Measurements from ENCODE around the gene LMOD2. TPM values are rescaled to one million over a fixed set of nuclear protein-coding genes. Genes with fewer than 3 reads are reported as not detected.

Gene LMOD2
- total RNA-seq, 4 donors from 2014 or later, result not detected

DNA sequence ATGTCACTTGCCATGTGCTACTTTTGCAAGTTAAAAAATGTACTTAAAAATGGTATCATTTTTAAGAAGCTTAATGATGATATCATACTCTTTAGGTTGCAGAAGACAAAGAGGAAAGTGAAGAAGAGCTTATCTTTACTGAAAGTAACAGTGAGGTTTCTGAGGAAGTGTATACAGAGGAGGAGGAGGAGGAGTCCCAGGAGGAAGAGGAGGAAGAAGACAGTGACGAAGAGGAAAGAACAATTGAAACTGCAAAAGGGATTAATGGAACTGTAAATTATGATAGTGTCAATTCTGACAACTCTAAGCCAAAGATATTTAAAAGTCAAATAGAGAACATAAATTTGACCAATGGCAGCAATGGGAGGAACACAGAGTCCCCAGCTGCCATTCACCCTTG is 6.1 kb downstream of the LMOD2 start:
- 69 to 70% methylated on average over 1 of the region's 1 CpG for WGBS, 2 donors
- no peak for TF ChIP-seq POLR2A (IDR thresholded peaks at IDR 0.05)
- TF ChIP-seq, protein P1, sequence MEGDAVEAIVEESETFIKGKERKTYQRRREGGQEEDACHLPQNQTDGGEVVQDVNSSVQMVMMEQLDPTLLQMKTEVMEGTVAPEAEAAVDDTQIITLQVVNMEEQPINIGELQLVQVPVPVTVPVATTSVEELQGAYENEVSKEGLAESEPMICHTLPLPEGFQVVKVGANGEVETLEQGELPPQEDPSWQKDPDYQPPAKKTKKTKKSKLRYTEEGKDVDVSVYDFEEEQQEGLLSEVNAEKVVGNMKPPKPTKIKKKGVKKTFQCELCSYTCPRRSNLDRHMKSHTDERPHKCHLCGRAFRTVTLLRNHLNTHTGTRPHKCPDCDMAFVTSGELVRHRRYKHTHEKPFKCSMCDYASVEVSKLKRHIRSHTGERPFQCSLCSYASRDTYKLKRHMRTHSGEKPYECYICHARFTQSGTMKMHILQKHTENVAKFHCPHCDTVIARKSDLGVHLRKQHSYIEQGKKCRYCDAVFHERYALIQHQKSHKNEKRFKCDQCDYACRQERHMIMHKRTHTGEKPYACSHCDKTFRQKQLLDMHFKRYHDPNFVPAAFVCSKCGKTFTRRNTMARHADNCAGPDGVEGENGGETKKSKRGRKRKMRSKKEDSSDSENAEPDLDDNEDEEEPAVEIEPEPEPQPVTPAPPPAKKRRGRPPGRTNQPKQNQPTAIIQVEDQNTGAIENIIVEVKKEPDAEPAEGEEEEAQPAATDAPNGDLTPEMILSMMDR (IDR thresholded peaks at IDR 0.05), result no peak
- no peak overlapping the region for H3K27ac ChIP-seq
- intact Hi-C loops (cut with DNase I), result no loop called here
- peaks cover 0 to 68% (median 0%) of the 10 kb centered on the region in 4 donors for H3K27me3 ChIP-seq
- H3K36me3 ChIP-seq, result no peaks in the 10 kb centered on the region
- H3K9me3 ChIP-seq, result no peaks in the 10 kb centered on the region
- no peak overlapping the region for H3K4me3 ChIP-seq
- no peak for DNase-seq
- peaks cover 0 to 3% (median 0%) of the 10 kb centered on the region in 3 donors for H3K4me1 ChIP-seq

DNA sequence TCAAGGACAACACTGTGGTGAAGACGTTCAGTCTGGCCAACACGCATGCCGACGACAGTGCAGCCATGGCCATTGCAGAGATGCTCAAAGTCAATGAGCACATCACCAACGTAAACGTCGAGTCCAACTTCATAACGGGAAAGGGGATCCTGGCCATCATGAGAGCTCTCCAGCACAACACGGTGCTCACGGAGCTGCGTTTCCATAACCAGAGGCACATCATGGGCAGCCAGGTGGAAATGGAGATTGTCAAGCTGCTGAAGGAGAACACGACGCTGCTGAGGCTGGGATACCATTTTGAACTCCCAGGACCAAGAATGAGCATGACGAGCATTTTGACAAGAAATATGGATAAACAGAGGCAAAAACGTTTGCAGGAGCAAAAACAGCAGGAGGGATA is 6.6 kb downstream of the LMOD2 start:
- intact Hi-C loops (cut with DNase I), result no loop called here
- Histone ChIP-seq H3K4me1 (peaks cover 0 to 3% (median 0%) of the 10 kb centered on the region in 3 donors), H3K4me3 (no peak overlapping the region), H3K9me3 (no peaks in the 10 kb centered on the region), H3K27me3 (peaks cover 0 to 72% (median 0%) of the 10 kb centered on the region in 4 donors), H3K27ac (no peak overlapping the region), H3K36me3 (no peaks in the 10 kb centered on the region)
- TF ChIP-seq, protein P1 (IDR thresholded peaks at IDR 0.05), result no peak
- TF ChIP-seq POLR2A (IDR thresholded peaks at IDR 0.05), result no peak
- WGBS, 2 donors, result 90 to 93% methylated on average over 14 of the region's 15 CpGs
- DNase-seq, result no peak

DNA sequence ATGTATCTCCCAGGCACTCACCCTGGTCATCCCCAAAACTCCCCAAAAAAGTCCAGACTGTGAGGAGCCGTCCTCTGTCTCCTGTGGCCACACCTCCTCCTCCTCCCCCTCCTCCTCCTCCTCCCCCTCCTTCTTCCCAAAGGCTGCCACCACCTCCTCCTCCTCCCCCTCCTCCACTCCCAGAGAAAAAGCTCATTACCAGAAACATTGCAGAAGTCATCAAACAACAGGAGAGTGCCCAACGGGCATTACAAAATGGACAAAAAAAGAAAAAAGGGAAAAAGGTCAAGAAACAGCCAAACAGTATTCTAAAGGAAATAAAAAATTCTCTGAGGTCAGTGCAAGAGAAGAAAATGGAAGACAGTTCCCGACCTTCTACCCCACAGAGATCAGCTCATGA is 7.1 kb downstream of the LMOD2 start:
- TF ChIP-seq, protein P1 (IDR thresholded peaks at IDR 0.05), result no peak
- TF ChIP-seq POLR2A (IDR thresholded peaks at IDR 0.05), result no peak
- H3K4me1 ChIP-seq, result peaks cover 0 to 3% (median 0%) of the 10 kb centered on the region in 3 donors
- H3K9me3 ChIP-seq, result no peaks in the 10 kb centered on the region
- H3K4me3 ChIP-seq, result no peak overlapping the region
- 40 to 45% methylated on average over 2 to 3 of the region's 3 CpGs for WGBS, 2 donors
- no peak overlapping the region for H3K27ac ChIP-seq
- intact Hi-C loops (cut with DNase I), result no loop called here
- no peak for DNase-seq
- no peaks in the 10 kb centered on the region for H3K36me3 ChIP-seq
- peaks cover 0 to 72% (median 0%) of the 10 kb centered on the region in 4 donors for H3K27me3 ChIP-seq

DNA sequence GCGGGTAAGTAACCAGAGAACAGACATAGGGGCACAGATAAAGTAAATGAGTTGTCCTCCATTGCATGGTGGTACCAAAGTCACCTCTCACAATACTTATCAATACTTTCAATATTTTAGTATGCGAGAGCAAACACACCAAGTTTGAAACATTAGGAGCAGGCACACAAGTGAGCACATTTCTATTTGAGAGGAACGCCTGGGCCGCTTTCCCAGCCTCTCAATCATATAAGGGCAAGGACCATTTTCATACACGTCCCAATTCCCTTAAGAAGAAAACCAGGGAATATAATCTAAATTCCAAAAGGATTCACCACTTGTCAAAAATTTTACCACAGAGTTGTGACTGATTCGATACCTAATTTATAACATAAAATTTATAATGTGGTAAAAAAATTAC is 7.5 kb downstream of the LMOD2 start:
- Histone ChIP-seq H3K27ac (no peak overlapping the region), H3K27me3 (peaks cover 0 to 68% (median 0%) of the 10 kb centered on the region in 4 donors)

DNA sequence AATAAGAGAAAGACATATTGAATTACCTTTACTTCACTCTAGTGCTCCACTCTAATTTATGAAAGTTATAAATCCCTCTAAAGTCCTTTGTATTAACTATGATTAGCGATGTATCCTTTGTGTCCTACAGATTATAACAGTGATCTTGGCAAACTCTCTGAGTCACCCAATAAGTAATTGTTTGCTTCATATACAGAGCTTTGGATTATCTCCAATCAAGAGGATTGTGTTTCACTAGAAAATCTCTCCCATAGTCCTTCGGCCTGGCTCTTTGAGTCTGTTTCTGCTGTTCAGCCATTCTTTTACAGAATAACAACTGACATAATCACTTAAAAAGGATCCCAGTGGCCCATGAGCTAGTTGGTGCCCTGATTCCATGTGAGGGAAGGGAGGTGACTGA is 9.5 kb downstream of the LMOD2 start:
- peaks cover 0 to 3% (median 0%) of the 10 kb centered on the region in 3 donors for H3K4me1 ChIP-seq
- no peak overlapping the region for H3K4me3 ChIP-seq
- TF ChIP-seq POLR2A (IDR thresholded peaks at IDR 0.05), result no peak
- intact Hi-C loops (cut with DNase I), result no loop called here
- no peaks in the 10 kb centered on the region for H3K36me3 ChIP-seq
- H3K9me3 ChIP-seq, result no peaks in the 10 kb centered on the region
- 33 to 54% methylated on average over 2 of the region's 2 CpGs for WGBS, 2 donors
- peaks cover 0 to 49% (median 0%) of the 10 kb centered on the region in 4 donors for H3K27me3 ChIP-seq
- DNase-seq, result no peak
- no peak overlapping the region for H3K27ac ChIP-seq

More for the DNA sequence above, 7.5 kb downstream of the LMOD2 start:
- Histone ChIP-seq H3K36me3 (no peaks in the 10 kb centered on the region), H3K4me3 (no peak overlapping the region), H3K9me3 (no peaks in the 10 kb centered on the region), H3K4me1 (peaks cover 0 to 3% (median 0%) of the 10 kb centered on the region in 3 donors)
- intact Hi-C loops (cut with DNase I), result no loop called here
- DNase-seq, result no peak
- 88 to 91% methylated on average over 6 of the region's 6 CpGs for WGBS, 2 donors
- TF ChIP-seq POLR2A (IDR thresholded peaks at IDR 0.05), result no peak
- TF ChIP-seq, protein P1 (IDR thresholded peaks at IDR 0.05), result no peak

DNA sequence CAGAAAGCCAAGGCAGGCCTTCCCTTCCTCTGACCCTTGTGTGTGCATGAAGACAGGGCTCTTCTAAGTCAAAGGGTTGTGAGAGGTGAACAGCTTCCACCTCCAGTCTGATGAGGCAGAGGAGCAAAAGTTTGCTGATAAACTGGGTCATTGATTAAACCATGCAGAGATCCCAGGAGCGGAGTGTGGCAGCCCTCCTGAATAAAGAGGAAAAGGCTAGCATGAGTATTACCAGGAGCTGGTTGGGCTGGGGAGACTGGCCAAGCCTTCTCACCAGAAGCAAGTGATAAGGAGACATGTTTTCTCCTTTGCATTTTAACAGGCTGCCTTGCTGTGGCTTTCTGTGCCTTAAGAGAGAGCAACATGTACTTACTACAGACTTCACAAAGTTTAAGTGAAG is 10.2 kb downstream of the LMOD2 start:
- DNase-seq, result no peak
- no peaks in the 10 kb centered on the region for H3K36me3 ChIP-seq
- H3K27ac ChIP-seq, result no peak overlapping the region
- intact Hi-C loops (cut with DNase I), result no loop called here
- WGBS, 2 donors, result 100% methylated on average over 1 of the region's 1 CpG
- no peak overlapping the region for H3K4me3 ChIP-seq
- peaks cover 0 to 42% (median 0%) of the 10 kb centered on the region in 4 donors for H3K27me3 ChIP-seq
- H3K4me1 ChIP-seq, result peaks cover 0 to 3% (median 0%) of the 10 kb centered on the region in 3 donors
- no peaks in the 10 kb centered on the region for H3K9me3 ChIP-seq
- no peak for TF ChIP-seq POLR2A (IDR thresholded peaks at IDR 0.05)
- TF ChIP-seq, protein P1 (IDR thresholded peaks at IDR 0.05), result no peak

Data from esophagus squamous epithelium (tissue), 5 donors.